Inflammatory macrophage treated with lipopolysaccharide for 1 hour (primary cell): ENCODE data around the gene DLGAP4.
"Not testable (repeated sequence)": the region's sequence is repeated elsewhere in the genome, so short reads cannot be mapped to it uniquely, and the experiment has no call there.

Source experiments
- DNase-seq, 2 donors: peaks; one replicate each; pipeline ENCODE4 v3.0.0-alpha.2; 2020 to 2022

Gene DLGAP4

DNA sequence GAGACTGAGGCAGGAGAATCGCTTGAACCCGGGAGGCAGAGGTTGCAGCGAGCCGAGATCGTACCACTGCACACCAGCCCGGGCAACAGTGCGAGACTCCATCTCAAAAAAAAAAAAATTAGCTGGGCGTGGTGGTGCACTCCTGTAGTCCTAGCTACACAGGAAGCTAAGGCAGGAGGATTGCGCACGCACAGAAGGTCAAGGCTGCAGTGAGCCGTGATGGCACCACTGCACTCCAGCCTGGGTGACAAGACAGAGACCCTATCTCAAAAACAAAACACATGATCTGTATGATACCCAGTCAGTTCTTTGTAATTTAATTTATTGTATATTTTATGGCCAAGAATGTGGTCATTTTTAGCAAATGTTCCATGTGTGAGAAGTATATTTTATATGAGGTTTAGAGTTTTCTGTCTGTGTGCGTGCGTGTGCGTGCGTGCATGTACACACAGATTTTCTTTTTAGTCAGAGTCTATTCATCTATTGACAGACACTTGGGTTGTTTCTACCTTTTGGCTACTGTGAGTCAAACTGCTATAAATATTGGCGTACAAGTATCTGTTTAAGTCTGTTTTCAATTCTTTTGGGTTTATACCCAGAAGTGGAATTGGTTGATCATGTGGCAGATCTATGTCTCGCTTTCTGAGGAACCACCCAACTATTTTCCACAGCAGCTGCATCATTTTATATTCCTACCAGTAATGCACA is 213.0 kb downstream of the DLGAP4 start:
- DNase-seq: no peak

DNA sequence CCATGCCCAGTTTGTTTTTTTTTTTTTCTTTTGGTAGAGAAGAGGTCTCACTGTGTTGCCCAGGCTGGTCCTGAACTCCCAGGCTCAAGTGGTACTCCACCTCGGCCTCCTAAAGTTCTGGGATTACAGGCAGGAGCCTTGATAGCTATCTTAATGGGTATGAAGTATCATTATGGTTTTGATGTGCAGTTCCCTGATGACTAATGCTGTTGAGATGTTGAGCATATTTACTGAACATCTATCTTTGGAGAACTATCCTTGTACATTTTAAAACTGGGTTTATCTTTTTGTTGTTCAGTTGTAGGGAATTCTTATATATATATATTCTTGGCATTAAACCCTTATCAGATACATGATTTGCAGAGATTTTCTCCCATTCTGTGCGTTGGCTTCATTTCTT is 213.8 kb downstream of the DLGAP4 start:
- DNase-seq: no peak

DNA sequence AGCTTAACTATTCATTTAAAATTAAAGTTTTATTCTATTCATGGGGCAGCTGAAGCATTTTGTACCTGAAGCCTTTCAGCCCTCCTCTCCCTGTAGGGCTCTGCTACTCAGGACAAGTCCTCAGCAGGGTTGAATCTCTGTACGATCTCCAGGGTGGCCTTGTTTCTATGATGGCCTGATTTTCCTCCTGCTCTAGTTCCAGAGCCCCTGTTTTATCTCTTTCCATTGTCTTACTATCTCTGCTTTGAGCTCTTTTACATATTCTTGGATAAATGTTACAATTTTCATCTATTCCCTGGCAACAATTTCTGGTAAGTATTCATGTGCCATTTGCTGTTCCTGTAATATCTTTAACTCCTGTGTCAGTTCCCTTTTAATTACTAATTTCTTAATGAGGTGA is 215.4 kb downstream of the DLGAP4 start:
- DNase-seq: no peak

GRCh38 chr20:36522412-36522811 is 216.3 kb downstream of the DLGAP4 start:
- DNase-seq: not testable (repeated sequence)

- DNase-seq: peak in 1 of 2 donors; percentile 25
Observed at GRCh38 chr20:36523341-36523740, 217.2 kb downstream of the DLGAP4 start.

DNA sequence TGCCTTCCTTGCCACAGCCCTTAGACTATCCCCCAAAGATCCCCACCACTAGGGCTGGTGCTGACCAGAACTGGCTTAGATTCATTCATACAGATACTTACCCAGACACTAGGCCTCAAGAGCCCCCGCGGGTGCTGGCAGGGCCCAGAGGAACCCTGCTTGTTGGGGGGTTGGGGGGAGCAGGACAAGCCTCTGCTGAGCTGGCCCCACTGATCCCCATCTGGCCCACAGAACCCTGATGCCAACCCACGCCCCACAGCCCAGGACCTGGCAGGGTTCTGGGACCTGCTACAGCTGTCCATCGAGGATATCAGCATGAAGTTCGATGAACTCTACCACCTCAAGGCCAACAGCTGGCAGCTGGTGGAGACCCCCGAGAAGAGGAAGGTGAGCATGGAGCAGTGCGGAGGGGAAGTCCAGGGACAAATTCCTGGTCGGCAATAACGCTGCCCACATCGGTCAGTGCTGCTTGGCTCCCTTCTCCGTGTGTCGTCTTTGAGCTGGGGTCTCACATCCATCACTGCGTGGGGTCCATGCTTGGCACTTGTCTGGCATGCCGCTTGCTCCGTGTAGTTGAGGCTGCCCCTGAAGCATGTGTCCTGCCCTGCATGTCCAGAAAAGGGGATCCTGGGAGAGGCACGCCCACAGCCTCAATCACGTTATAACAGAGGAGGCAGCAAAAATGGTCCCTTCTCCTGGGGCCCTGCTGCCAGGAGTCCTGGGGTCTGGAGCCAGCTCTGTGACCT is 219.7 kb downstream of the DLGAP4 start:
- DNase-seq: no peak

DNA sequence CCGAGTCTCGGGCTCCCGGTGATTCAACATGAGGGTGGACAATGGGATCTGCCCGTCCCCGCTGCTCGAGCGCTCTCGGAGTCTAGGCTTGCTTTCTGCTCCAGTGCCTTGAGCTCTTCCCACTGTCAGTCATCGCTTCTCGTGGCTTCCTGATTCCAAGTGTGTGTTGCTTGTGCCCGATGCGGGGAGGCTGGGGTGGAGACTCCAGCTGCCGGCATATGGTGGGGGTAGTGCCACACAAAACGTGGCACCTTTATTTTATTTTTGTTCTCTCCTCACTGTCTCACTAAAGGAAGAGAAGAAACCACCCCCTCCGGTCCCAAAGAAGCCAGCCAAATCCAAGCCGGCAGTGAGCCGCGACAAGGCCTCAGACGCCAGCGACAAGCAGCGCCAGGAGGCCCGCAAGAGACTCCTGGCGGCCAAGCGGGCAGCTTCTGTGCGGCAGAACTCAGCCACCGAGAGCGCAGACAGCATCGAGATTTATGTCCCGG is 220.4 kb downstream of the DLGAP4 start:
- no peak for DNase-seq

GRCh38 chr20:36527331-36528125 is 221.4 kb downstream of the DLGAP4 start:
- no peak for DNase-seq

DNA sequence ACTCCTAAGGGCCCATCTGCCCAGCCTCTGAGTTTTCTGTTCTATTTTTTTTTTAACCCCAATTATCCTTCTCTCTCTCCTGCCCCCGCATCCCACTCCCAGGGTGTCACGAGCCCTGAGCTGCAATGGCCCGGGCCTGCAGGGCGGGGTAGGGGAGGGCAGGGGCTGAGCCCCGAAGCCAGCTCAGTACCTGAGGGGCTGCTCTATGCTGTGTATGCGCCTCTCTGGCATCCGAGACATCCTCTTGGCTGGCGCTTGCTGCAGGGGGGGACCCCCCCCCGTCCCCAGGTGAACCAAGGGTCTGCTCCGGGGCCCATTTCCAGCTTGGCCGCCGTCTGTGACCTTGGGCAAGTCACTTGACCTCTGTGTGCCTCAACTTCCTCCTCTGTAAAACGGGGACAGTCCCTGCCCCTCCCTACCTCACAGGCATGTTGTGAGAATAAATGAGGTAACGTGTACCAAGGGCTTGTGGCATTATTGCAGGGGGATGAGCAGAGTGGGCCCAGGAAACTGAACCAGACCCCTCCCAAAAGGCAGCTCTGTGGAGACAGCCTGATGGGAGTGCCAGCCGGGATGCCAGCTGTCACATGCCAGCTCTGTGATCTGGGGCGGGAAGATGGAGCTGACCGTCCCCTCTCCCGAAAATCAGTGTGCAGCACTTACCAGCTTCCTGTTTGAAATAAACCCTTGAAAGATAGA is 222.2 kb downstream of the DLGAP4 start:
- DNase-seq: no peak

DNA sequence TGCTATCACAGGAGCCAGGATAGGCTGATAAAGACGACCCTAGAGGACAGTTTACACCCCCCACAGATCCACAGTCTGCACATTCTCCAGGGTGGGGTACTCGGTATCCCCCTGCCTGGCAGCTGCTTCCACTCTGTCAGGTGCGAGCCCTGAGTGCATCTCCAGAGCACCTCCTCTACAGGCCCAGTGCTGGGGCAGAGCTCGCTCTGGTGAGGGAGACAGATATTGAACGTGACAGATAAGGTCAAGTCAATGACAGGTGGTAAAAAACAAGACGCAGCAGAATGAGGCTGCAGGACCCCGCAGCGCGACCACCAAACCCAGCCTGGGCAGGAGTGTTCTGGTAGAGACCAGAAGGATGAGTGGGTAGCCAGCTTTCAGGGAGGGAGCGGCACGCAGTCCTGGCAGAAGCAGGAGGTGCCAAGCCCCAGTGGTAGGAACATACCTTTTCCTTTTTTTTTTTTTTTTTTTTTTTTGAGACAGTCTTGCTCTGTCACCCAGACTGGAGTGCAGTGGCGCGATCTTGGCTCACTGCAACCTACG is 222.8 kb downstream of the DLGAP4 start:
- no peak for DNase-seq

- no peak for DNase-seq
Observed at GRCh38 chr20:36532388-36532787, 226.2 kb downstream of the DLGAP4 start.

GRCh38 chr20:36532822-36533221 is 226.7 kb downstream of the DLGAP4 start:
- DNase-seq: no peak

DNA sequence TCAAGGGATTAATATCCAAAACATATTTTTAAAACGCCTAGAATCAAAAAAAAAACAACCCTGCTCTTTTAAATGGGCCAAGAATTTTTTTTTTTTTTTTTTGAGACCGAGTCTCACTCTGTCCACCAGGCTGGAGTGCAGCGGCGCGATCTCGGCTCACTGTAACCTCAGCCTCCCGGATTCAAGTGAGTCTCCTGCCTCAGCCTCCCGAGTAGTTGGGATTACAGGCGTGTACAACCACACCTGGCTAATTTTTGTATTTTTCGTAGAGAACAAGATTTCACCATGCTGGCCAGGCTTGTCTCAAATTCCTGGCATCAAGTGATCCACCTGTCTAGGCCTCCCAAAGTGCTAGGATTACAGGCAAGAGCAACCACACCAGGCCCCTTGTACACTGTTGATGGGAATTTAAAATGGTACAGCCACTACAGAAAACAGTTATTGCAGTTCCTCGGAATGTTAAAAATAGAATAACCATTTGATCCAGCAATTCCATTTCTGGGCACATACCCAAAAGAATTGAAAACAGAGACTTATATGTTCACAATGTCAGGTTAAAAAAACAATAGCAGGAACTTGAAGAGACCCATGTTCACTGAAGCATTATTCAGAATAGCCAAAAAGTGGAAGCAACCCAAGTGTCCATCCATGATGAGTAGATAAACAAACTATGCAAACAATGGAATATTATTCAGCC is 232.0 kb downstream of the DLGAP4 start:
- DNase-seq: no peak

DNA sequence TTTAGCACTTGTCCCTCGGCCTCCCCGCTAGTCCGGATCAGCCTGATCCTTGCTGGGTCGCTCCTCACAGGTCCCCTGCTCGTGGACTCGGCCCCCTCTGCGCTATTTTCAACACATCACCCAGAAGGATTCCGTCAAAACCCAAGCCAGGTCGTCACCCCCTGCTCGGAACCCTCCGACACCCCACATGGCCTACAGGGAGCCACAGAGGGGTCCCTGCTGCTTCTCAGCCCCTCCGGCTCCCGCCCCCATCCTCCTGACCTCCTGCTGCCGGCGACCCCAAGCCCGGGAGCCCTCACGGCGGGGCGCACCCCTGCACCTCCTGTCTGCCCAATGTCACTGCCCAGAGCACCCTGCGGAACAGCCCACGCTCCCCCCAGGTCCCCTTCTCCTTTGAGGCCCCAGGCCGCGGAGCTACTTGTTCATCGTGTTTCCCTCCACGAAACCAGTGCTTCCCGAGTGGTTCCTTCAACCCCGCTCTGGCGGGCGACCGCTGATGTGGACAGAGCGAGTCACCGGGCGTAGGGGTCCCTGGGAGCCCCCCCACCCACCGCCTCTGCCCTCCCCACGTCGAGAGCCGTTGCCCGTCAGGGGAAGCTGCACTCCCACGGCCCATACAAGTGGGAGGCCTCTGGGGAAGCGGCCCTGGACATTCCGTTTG is 234.5 kb downstream of the DLGAP4 start:
- peak; percentile 25 to 50 for DNase-seq

DNA sequence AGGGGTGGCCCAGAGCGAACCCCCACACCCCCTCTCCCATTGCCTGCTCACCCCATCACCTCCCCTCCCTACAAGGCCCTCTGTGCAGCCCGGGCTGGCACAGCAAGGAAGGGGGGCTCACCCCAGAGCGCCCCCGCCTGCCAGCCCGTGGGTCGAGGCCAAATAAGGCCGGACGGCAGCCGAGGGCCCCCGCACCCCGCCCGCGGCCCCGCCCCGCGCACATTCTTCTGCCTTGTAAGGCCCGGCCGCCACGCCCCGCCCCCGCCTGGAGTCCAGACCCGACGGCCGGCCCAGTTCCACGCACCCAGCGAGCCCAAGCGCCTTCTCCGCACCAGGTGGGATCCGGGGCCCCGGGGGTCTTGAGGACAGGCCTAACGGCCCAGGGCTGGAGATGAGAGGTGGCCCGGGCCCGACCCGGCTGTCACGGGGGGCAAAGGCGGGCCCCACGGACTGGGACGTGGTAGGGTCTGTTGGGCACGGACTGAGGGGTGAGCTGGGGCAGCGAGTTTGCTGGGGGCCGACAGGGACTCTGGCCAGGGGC is 235.2 kb downstream of the DLGAP4 start, which contains the start of gene MYL9:
Gene MYL9, plus strand, starts transcription at position 293 of the 541 bp plus-strand sequence. CDS start 3,366 bp downstream, outside the sequence.
- peak; percentile 29 to 43 for DNase-seq

DNA sequence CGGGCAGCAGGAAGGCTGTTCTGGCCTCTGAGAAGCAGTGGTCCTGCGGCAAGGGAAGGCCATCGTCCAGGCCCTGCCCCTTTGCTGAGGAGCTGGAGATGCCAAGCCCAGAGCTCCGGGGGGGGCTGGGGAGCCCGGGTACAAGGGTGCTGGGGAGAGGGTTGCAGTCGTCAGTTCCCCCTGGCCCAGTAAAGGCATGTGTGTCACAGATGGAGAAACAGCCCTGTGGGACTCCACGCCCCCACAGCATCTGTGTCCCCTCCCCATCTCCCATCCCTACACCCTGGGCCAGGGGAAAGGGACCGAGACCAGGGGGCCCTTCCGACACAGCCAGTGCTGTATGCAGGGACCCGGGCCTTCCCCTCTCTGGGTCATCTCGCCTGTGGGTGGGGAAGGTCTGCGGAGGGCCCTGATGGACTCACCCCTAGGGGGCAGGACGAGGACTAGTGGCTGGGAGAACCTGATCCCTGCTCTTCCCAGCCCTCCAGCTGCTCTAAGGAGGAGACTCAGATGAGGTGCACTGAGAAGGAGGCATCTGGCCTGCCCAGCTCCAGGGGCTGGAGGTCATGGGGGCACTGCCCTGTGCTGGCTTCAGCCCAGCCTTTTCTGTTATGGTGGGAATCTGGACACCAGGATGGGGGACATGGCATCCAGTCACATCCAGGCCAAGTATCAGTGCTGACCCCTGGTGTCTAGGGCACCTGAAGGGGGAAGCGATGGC is 235.8 kb downstream of the DLGAP4 start:
- peak; percentile 14 to 45 for DNase-seq

GRCh38 chr20:36542516-36543183 is 236.5 kb downstream of the DLGAP4 start:
- no peak for DNase-seq

- DNase-seq: peak; percentile 8 to 62
Observed at GRCh38 chr20:36543184-36544133, 237.3 kb downstream of the DLGAP4 start.
